GM23338 (cell line): ENCODE results near the gene ACOXL. TPM values are rescaled to one million over a fixed set of nuclear protein-coding genes. Genes with fewer than 3 reads are reported as not detected.

Experiments used
- ATAC-seq: fragments of 200-7000 bp; cut with Tn5 transposase; 3 replicates; pipeline ENCODE4 v1.9.1; 2020
- DNase-seq: peaks from one replicate; pipeline ENCODE4 v3.0.0-alpha.2; 2015; ENCODE audit warnings: low spot score
- H2AFZ ChIP-seq: fragments of 200-600 bp; sonication (generic); 2 replicates; pipeline ENCODE4 v1.8.0; 2016; ENCODE audit warnings: antibody characterized with exemption, mild to moderate bottlenecking, moderate library complexity
- H3F3A ChIP-seq: fragments of 200-600 bp; sonication (generic); replicated peaks from 2 replicates; pipeline ENCODE4 v1.8.0; 2017; ENCODE audit warnings: antibody characterized with exemption, mixed run types, low read depth
- H3K27ac ChIP-seq: fragments of 200-600 bp; sonication (generic); 2 replicates; pipeline ENCODE4 v1.6.1; 2016; ENCODE audit warnings: low read depth
- H3K27me3 ChIP-seq: fragments of 200-600 bp; sonication (generic); 2 replicates; pipeline ENCODE4 v1.8.0; 2016; ENCODE audit warnings: mild to moderate bottlenecking, mixed run types, moderate library complexity; ENCODE audit not compliant: insufficient read depth
- H3K36me3 ChIP-seq: fragments of 200-600 bp; sonication (generic); 2 replicates; pipeline ENCODE4 v1.8.0; 2016; ENCODE audit warnings: mild to moderate bottlenecking; ENCODE audit not compliant: insufficient read depth
- H3K4me1 ChIP-seq: fragments of 200-600 bp; sonication (generic); 2 replicates; pipeline ENCODE4 v1.8.0; 2016; ENCODE audit warnings: mild to moderate bottlenecking, moderate library complexity; ENCODE audit not compliant: insufficient read depth
- H3K4me2 ChIP-seq: fragments of 200-600 bp; sonication (generic); 2 replicates; pipeline ENCODE4 v1.7.1; 2017; ENCODE audit warnings: mixed run types
- H3K4me3 ChIP-seq: fragments of 200-600 bp; sonication (generic); 2 replicates; pipeline ENCODE4 v1.6.1; 2016; ENCODE audit warnings: mixed run types
- H3K79me2 ChIP-seq: fragments of 200-600 bp; sonication (generic); replicated peaks from 2 replicates; pipeline ENCODE4 v1.8.0; 2017; ENCODE audit warnings: mild to moderate bottlenecking; ENCODE audit not compliant: insufficient read depth
- H3K9me2 ChIP-seq: fragments of 200-600 bp; sonication (generic); 2 replicates; pipeline ENCODE4 v1.8.0; 2017; ENCODE audit not compliant: insufficient read depth
- H4K20me1 ChIP-seq: fragments of 200-600 bp; sonication (generic); replicated peaks from 2 replicates; pipeline ENCODE4 v1.8.0; 2017; ENCODE audit warnings: mild to moderate bottlenecking; ENCODE audit not compliant: insufficient read depth
- H3K27ac Mint-ChIP-seq: 2 replicates; pipeline ENCODE4 v1.8.0; 2020; ENCODE audit warnings: inconsistent platforms, mild to moderate bottlenecking, moderate library complexity, mixed read lengths
- H3K27me3 Mint-ChIP-seq: 3 replicates; pipeline ENCODE4 v1.8.0; 2022; ENCODE audit warnings: low read depth, mild to moderate bottlenecking, moderate library complexity, mixed read lengths, inconsistent platforms; ENCODE audit not compliant: insufficient read depth, poor library complexity
- H3K36me3 Mint-ChIP-seq: 3 replicates; pipeline ENCODE4 v1.8.0; 2021; ENCODE audit warnings: low read depth, mild to moderate bottlenecking, inconsistent platforms, moderate library complexity, mixed read lengths
- H3K4me1 Mint-ChIP-seq: 3 replicates; pipeline ENCODE4 v1.8.0; 2020; ENCODE audit warnings: mild to moderate bottlenecking, inconsistent platforms, mixed read lengths
- H3K4me3 Mint-ChIP-seq: 3 replicates; pipeline ENCODE4 v1.8.0; 2021; ENCODE audit warnings: moderate library complexity, mild to moderate bottlenecking, inconsistent platforms, mixed read lengths
- H3K9me3 Mint-ChIP-seq: 3 replicates; pipeline ENCODE4 v1.8.0; 2020; ENCODE audit warnings: moderate library complexity, mild to moderate bottlenecking, inconsistent platforms, mixed read lengths
- EZH2 ChIP-seq: fragments of 200-600 bp; sonication (generic); IDR thresholded peaks from one replicate; pipeline ENCODE4 v1.8.0; 2017; ENCODE audit warnings: antibody characterized with exemption, mild to moderate bottlenecking, low read depth; ENCODE audit not compliant: unreplicated experiment
- EZH2phosphoT487 ChIP-seq: fragments of 200-600 bp; sonication (generic); IDR thresholded peaks from one replicate; pipeline ENCODE4 v1.8.1; 2018; ENCODE audit warnings: antibody characterized with exemption; ENCODE audit not compliant: unreplicated experiment
- JUNB ChIP-seq: IDR thresholded peaks from one replicate; pipeline ENCODE4 v1.6.1; 2016; ENCODE audit warnings: antibody characterized with exemption; ENCODE audit not compliant: unreplicated experiment
- NANOG ChIP-seq: IDR thresholded peaks from 2 replicates; pipeline ENCODE4 v1.6.1; 2016; ENCODE audit warnings: antibody characterized with exemption, borderline replicate concordance
- STAT1 ChIP-seq: IDR thresholded peaks from one replicate; pipeline ENCODE4 v1.6.1; 2016; ENCODE audit warnings: antibody characterized with exemption; ENCODE audit not compliant: unreplicated experiment
- polyA plus RNA-seq: library from polyadenylated mRNA; unstranded; fragments of >200 nt; fragmentation: Nextera tagmentation; extraction: Ambion mirVana; gene quantifications from 2 replicates; pipeline ENCODE4 v1.2.1, GENCODE V29; 2016
- total RNA-seq: library from RNA; depleted of rRNA; stranded (reverse); fragments of >200 nt; shearing (Covaris generic); gene quantifications from 2 replicates; pipeline ENCODE4 v1.2.3, GENCODE V29; 2014
- TF ChIP-seq, protein P1 (sequence below): IDR thresholded peaks from one replicate; pipeline ENCODE4 v1.6.1; 2018; ENCODE audit warnings: antibody characterized with exemption; ENCODE audit not compliant: unreplicated experiment
- TF ChIP-seq, protein P2 (sequence below), 2 experiments: fragments of 200-600 bp in 1 of 2; sonication (generic) in 1 of 2; conservative IDR thresholded peaks; 2 replicates each; pipeline versions ENCODE4 v1.5.1 to v1.6.1; 2016 to 2017; ENCODE audit warnings: antibody characterized with exemption in 2 of 2, low read depth in 2 of 2, mild to moderate bottlenecking in 2 of 2, moderate library complexity in 1 of 2
- TF ChIP-seq, protein P3 (sequence below): IDR thresholded peaks from 2 replicates; pipeline ENCODE4 v1.6.1; 2016; ENCODE audit warnings: antibody characterized with exemption

ACOXL gene
- total and polyA plus RNA-seq, 2 experiments from 2014 or later, result 9.0 to 14.7 TPM

DNA sequence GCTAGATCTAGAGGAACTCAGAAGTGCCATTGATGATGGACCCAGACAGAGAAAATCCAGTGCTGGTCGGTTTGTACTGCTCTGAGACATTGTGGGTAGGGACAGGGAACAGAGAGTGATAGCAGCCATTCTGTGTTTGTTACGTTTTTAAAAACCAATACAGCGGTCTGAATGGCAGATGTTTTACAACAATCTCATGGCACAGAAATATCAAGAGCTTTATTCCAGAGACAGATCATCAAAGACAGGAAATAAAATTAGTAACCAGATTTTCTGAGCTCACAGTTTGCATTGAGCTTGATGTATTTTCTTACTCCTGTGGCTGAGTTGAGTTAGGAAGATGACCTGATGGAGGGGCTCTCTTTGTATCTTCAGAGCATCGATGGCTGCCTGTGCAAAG lies 273.4 kb downstream of the ACOXL start:
- no peaks in the 10 kb centered on the region for H3K9me3 Mint-ChIP-seq
- ATAC-seq, result no peak
- no peak overlapping the region for H3K27ac Mint-ChIP-seq

More for the DNA sequence above, 273.4 kb downstream of the ACOXL start:
- no peaks in the 10 kb centered on the region for H3K79me2 ChIP-seq
- no peak overlapping the region for H3K4me2 ChIP-seq
- no peaks in the 10 kb centered on the region for H3K4me1 Mint-ChIP-seq
- H3K27me3 Mint-ChIP-seq, result peaks cover 2% of the 10 kb centered on the region
- H3K27ac ChIP-seq, result no peak overlapping the region
- H3K4me1 ChIP-seq, result no peaks in the 10 kb centered on the region
- no peaks in the 10 kb centered on the region for H3K9me2 ChIP-seq
- H3F3A ChIP-seq, result no peaks in the 10 kb centered on the region
- H3K36me3 Mint-ChIP-seq, result peaks cover 8% of the 10 kb centered on the region; the same call in 2 of the 3 replicates
- no peak for TF ChIP-seq STAT1
- TF ChIP-seq EZH2, result no peak
- TF ChIP-seq, protein P1, sequence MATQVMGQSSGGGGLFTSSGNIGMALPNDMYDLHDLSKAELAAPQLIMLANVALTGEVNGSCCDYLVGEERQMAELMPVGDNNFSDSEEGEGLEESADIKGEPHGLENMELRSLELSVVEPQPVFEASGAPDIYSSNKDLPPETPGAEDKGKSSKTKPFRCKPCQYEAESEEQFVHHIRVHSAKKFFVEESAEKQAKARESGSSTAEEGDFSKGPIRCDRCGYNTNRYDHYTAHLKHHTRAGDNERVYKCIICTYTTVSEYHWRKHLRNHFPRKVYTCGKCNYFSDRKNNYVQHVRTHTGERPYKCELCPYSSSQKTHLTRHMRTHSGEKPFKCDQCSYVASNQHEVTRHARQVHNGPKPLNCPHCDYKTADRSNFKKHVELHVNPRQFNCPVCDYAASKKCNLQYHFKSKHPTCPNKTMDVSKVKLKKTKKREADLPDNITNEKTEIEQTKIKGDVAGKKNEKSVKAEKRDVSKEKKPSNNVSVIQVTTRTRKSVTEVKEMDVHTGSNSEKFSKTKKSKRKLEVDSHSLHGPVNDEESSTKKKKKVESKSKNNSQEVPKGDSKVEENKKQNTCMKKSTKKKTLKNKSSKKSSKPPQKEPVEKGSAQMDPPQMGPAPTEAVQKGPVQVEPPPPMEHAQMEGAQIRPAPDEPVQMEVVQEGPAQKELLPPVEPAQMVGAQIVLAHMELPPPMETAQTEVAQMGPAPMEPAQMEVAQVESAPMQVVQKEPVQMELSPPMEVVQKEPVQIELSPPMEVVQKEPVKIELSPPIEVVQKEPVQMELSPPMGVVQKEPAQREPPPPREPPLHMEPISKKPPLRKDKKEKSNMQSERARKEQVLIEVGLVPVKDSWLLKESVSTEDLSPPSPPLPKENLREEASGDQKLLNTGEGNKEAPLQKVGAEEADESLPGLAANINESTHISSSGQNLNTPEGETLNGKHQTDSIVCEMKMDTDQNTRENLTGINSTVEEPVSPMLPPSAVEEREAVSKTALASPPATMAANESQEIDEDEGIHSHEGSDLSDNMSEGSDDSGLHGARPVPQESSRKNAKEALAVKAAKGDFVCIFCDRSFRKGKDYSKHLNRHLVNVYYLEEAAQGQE, result no peak
- TF ChIP-seq NANOG, result no peak
- TF ChIP-seq EZH2phosphoT487, result no peak
- TF ChIP-seq JUNB, result no peak
- TF ChIP-seq, protein P2, sequence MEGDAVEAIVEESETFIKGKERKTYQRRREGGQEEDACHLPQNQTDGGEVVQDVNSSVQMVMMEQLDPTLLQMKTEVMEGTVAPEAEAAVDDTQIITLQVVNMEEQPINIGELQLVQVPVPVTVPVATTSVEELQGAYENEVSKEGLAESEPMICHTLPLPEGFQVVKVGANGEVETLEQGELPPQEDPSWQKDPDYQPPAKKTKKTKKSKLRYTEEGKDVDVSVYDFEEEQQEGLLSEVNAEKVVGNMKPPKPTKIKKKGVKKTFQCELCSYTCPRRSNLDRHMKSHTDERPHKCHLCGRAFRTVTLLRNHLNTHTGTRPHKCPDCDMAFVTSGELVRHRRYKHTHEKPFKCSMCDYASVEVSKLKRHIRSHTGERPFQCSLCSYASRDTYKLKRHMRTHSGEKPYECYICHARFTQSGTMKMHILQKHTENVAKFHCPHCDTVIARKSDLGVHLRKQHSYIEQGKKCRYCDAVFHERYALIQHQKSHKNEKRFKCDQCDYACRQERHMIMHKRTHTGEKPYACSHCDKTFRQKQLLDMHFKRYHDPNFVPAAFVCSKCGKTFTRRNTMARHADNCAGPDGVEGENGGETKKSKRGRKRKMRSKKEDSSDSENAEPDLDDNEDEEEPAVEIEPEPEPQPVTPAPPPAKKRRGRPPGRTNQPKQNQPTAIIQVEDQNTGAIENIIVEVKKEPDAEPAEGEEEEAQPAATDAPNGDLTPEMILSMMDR (conservative IDR thresholded peaks at IDR 0.05; ENCODE audit: low read depth in 2 of 2), result no peak
- TF ChIP-seq, protein P3, sequence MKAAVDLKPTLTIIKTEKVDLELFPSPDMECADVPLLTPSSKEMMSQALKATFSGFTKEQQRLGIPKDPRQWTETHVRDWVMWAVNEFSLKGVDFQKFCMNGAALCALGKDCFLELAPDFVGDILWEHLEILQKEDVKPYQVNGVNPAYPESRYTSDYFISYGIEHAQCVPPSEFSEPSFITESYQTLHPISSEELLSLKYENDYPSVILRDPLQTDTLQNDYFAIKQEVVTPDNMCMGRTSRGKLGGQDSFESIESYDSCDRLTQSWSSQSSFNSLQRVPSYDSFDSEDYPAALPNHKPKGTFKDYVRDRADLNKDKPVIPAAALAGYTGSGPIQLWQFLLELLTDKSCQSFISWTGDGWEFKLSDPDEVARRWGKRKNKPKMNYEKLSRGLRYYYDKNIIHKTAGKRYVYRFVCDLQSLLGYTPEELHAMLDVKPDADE, result no peak
- DNase-seq, result no peak
- H3K36me3 ChIP-seq, result no peaks in the 10 kb centered on the region; the same call in 1 of the 2 replicates
- H3K27me3 ChIP-seq, result no peaks in the 10 kb centered on the region
- H2AFZ ChIP-seq, result no peak overlapping the region
- no peak overlapping the region for H3K4me3 ChIP-seq
- no peaks in the 10 kb centered on the region for H4K20me1 ChIP-seq
- H3K4me3 Mint-ChIP-seq, result no peak overlapping the region
